Endothelial cell (in vitro differentiated cells): ENCODE data around the gene RASSF8. TPM values are rescaled to one million over a fixed set of nuclear protein-coding genes. Genes with fewer than 3 reads are reported as not detected.

Experiments
- DNase-seq: peaks from one replicate; pipeline ENCODE4 v3.0.0; 2021; ENCODE audit warnings: low spot score
- H3K27ac Mint-ChIP-seq: one replicate; pipeline ENCODE4 v1.8.0; 2021; ENCODE audit warnings: mixed read lengths, inconsistent platforms; ENCODE audit not compliant: unreplicated experiment
- H3K27me3 Mint-ChIP-seq: one replicate; pipeline ENCODE4 v1.8.0; 2021; ENCODE audit warnings: mild to moderate bottlenecking, moderate library complexity, mixed read lengths, inconsistent platforms; ENCODE audit not compliant: unreplicated experiment
- H3K36me3 Mint-ChIP-seq: one replicate; pipeline ENCODE4 v1.8.0; 2021; ENCODE audit warnings: mild to moderate bottlenecking, low read depth, mixed read lengths, inconsistent platforms; ENCODE audit not compliant: unreplicated experiment
- H3K4me1 Mint-ChIP-seq: one replicate; pipeline ENCODE4 v1.8.0; 2021; ENCODE audit warnings: mild to moderate bottlenecking, mixed read lengths, inconsistent platforms; ENCODE audit not compliant: unreplicated experiment
- H3K4me3 Mint-ChIP-seq: one replicate; pipeline ENCODE4 v1.8.0; 2021; ENCODE audit warnings: mild to moderate bottlenecking, mixed read lengths, inconsistent platforms; ENCODE audit not compliant: unreplicated experiment
- H3K9me3 Mint-ChIP-seq: one replicate; pipeline ENCODE4 v1.8.0; 2021; ENCODE audit warnings: mixed read lengths, inconsistent platforms; ENCODE audit not compliant: unreplicated experiment
- total RNA-seq: library from RNA; stranded (reverse); fragmentation: NEBNext Ultra II Directional; extraction: Animal tissue kit (Norgen Biotek cat#: 25700); gene quantifications from one replicate; pipeline ENCODE4 v1.2.1, GENCODE V29; 2021; ENCODE audit not compliant: unreplicated experiment
- TF ChIP-seq, protein P1 (sequence below): fragments of 200-600 bp; sonication (generic); IDR thresholded peaks from one replicate; pipeline ENCODE4 v1.5.0; 2021; ENCODE audit warnings: antibody characterized with exemption; ENCODE audit not compliant: unreplicated experiment

The RASSF8 gene
- total RNA-seq, 1 donor from 2014 or later = 87.2 TPM

DNA sequence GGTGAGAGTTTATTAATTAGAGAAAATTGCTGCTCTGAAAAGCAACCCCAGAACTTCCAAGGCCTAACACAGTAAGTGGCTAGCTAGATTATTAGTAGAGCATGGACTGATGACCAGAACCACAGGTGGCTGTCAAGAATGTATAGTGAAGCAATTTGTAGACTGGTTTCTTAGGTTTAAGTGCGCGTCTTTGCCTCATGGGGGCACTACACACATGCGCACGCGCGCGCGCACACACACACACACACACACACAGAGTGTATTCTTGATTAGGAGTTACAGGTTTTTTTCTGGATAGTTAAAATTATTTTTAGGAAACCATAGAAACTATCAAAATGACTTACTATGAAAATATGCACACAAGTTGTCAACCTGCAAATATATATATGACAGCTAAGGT is 99.8 kb downstream of the RASSF8 start:
- DNase-seq = no peak
- no peak overlapping the region for H3K27ac Mint-ChIP-seq

DNA sequence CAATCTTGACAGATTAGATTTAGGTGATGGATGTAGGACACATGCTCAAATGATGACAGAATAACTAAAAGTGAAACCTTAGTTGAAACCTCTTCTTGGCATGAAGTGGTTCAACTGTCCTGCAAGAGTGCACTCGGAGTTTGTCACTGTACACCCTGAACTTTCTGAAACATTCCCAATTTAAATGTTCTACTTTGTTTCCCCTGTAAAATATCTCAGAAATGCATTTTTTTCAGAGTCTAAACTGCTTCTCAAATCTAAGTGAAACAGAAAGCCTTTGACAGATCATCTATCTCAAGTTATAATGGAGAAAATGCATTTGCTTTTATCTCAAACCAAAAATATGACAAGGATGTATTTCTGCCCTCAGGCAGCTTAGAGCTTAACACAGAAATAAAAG is 100.3 kb downstream of the RASSF8 start:
- Mint-ChIP-seq H3K4me1 (peaks cover 7% of the 10 kb centered on the region), H3K9me3 (no peaks in the 10 kb centered on the region), H3K4me3 (no peak overlapping the region), H3K27ac (no peak overlapping the region), H3K36me3 (peaks cover 13% of the 10 kb centered on the region), H3K27me3 (no peaks in the 10 kb centered on the region)
- DNase-seq = no peak
- TF ChIP-seq, protein P1, sequence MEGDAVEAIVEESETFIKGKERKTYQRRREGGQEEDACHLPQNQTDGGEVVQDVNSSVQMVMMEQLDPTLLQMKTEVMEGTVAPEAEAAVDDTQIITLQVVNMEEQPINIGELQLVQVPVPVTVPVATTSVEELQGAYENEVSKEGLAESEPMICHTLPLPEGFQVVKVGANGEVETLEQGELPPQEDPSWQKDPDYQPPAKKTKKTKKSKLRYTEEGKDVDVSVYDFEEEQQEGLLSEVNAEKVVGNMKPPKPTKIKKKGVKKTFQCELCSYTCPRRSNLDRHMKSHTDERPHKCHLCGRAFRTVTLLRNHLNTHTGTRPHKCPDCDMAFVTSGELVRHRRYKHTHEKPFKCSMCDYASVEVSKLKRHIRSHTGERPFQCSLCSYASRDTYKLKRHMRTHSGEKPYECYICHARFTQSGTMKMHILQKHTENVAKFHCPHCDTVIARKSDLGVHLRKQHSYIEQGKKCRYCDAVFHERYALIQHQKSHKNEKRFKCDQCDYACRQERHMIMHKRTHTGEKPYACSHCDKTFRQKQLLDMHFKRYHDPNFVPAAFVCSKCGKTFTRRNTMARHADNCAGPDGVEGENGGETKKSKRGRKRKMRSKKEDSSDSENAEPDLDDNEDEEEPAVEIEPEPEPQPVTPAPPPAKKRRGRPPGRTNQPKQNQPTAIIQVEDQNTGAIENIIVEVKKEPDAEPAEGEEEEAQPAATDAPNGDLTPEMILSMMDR = no peak

More for the DNA sequence above, 99.8 kb downstream of the RASSF8 start:
- Mint-ChIP-seq H3K4me3 (no peak overlapping the region), H3K9me3 (no peaks in the 10 kb centered on the region), H3K27me3 (no peaks in the 10 kb centered on the region), H3K36me3 (peaks cover 13% of the 10 kb centered on the region), H3K4me1 (peaks cover 9% of the 10 kb centered on the region)
- TF ChIP-seq, protein P1 = no peak

GRCh38 chr12:26062006-26062405 is 103.5 kb downstream of the RASSF8 start:
- H3K4me1 Mint-ChIP-seq = no peaks in the 10 kb centered on the region
- TF ChIP-seq, protein P1 = no peak
- no peak overlapping the region for H3K27ac Mint-ChIP-seq
- no peaks in the 10 kb centered on the region for H3K9me3 Mint-ChIP-seq
- DNase-seq = no peak
- H3K27me3 Mint-ChIP-seq = no peaks in the 10 kb centered on the region
- peaks cover 11% of the 10 kb centered on the region for H3K36me3 Mint-ChIP-seq
- H3K4me3 Mint-ChIP-seq = no peak overlapping the region

DNA sequence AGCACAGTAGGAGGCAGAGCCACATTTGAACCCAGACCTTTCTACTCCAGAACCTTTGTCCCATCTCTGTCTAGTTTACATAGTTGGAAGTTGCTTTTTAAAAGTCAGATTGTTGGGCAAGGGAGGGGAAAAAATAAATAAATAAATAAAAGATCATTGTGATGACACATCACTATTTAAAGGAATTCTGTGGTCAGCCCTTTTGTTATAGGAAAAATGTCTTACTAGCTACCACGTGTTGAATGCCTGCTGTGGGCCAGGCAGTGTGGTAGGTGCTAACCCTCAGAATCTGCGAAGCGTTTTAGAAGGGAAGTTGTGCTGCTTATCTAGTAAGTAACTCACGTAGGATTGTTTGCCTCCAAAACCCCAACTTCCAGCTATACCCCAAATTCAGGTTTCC is 104.1 kb downstream of the RASSF8 start:
- TF ChIP-seq, protein P1 = no peak
- no peak for DNase-seq
- Mint-ChIP-seq H3K9me3 (no peaks in the 10 kb centered on the region), H3K27me3 (no peaks in the 10 kb centered on the region), H3K4me3 (no peak overlapping the region), H3K27ac (no peak overlapping the region), H3K4me1 (no peaks in the 10 kb centered on the region), H3K36me3 (peaks cover 7% of the 10 kb centered on the region)

GRCh38 chr12:26065451-26065850 is 107.0 kb downstream of the RASSF8 start:
- H3K4me3 Mint-ChIP-seq = no peak overlapping the region
- no peaks in the 10 kb centered on the region for H3K36me3 Mint-ChIP-seq
- no peaks in the 10 kb centered on the region for H3K4me1 Mint-ChIP-seq
- TF ChIP-seq, protein P1 = no peak
- no peaks in the 10 kb centered on the region for H3K27me3 Mint-ChIP-seq
- no peak for DNase-seq
- H3K9me3 Mint-ChIP-seq = no peaks in the 10 kb centered on the region
- no peak overlapping the region for H3K27ac Mint-ChIP-seq
